Stimulated activated naive B cell treated with anti-CD40 and anti-IgM and Interleukin-4, amounts not matched to agents 10 μg/mL and 1 μg/mL and 100 μg/mL, for 72 hours (primary cell): ENCODE data around the gene NIM1K.
A peak's percentile ranks its signal among the peaks of the same experiment; 100 is the strongest.

Source experiments
- ATAC-seq, 2 donors: fragments of 150-1000 bp; cut with Tn5 transposase; replicated peaks; 2 replicates each; pipeline ENCODE4 v1.10.0; 2021; ENCODE audit warnings: moderate library complexity in 1 of 2
- DNase-seq: peaks from one replicate; pipeline ENCODE4 v3.0.0; 2021
- H3K27ac Mint-ChIP-seq: one replicate; pipeline ENCODE4 v1.8.0; 2022; ENCODE audit warnings: mild to moderate bottlenecking, mixed read lengths
- H3K27me3 Mint-ChIP-seq, 2 donors: one replicate each; pipeline ENCODE4 v1.8.0; 2022; ENCODE audit warnings: mixed read lengths in 2 of 2
- H3K36me3 Mint-ChIP-seq, 2 donors: one replicate each; pipeline ENCODE4 v1.8.0; 2022; ENCODE audit warnings: mixed read lengths in 2 of 2, mild to moderate bottlenecking in 1 of 2
- H3K4me1 Mint-ChIP-seq, 2 donors: one replicate each; pipeline ENCODE4 v1.8.0; 2022; ENCODE audit warnings: mixed read lengths in 2 of 2, mild to moderate bottlenecking in 1 of 2
- H3K4me3 Mint-ChIP-seq, 2 donors: one replicate each; pipeline ENCODE4 v1.8.0; 2022; ENCODE audit warnings: mild to moderate bottlenecking in 2 of 2, mixed read lengths in 2 of 2, moderate library complexity in 1 of 2
- H3K9me3 Mint-ChIP-seq, 2 donors: one replicate each; pipeline ENCODE4 v1.8.0; 2022; ENCODE audit warnings: mixed read lengths in 2 of 2, mild to moderate bottlenecking in 1 of 2

The NIM1K gene

DNA sequence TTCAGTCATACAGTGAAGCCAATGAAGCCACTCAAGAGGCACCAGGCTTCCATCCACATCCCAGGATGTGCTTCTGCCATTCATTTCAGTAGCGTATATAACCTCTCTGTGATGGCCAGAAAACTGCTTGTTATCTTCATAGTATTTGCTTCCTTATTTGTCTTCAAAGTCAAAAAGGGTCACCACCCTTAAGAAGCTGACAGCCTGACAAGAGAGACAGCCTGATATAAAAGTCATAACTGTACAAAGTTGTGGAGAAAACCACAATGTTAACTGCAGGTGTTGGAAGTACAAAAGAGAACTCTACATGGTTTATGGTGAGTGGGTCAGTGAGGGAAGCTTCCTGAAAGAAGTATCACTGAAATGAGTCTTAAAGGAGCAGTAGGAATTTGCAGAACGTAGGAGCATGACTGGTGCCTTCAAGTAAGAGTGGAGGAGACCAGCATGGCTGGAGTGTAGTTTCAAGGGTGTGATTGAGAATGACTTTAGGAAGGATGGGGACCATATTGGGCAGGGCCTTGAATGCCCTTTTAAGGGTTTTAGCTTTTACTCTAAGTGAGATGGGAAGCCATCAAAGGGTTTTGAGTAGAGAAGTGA, 33.7 kb downstream of the NIM1K start:
- H3K36me3 Mint-ChIP-seq: no peaks in the 10 kb centered on the region
- H3K4me3 Mint-ChIP-seq: no peak overlapping the region
- H3K4me1 Mint-ChIP-seq: peaks cover 0 to 1% of the 10 kb centered on the region in 2 donors
- ATAC-seq (peak; percentile 25 to 43), DNase-seq (no peak)
- no peak overlapping the region for H3K27ac Mint-ChIP-seq
- H3K27me3 Mint-ChIP-seq: no peaks in the 10 kb centered on the region
- H3K9me3 Mint-ChIP-seq: no peaks in the 10 kb centered on the region

DNA sequence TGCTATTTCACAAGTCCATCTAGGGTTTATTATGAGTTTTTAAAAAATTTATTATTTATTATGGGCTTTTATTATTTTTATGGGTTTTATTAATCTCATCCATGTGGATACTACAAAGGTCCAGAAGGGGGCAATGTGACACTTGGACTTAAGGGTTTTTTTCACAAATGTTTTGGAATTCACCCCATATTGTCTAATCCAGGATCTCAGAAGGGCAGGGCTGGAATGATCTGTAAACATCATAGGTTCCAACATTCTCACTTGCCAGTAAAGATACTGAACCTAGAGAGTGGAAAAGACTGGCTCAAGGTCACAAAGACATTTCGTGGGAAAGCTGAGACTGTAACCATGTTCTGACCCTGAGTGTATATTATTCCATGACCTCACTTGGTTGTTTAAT, 35.6 kb downstream of the NIM1K start:
- Mint-ChIP-seq H3K27ac (no peak overlapping the region), H3K4me3 (no peak overlapping the region), H3K4me1 (peaks cover 1 to 5% of the 10 kb centered on the region in 2 donors), H3K36me3 (no peaks in the 10 kb centered on the region), H3K27me3 (peaks cover 0 to 5% of the 10 kb centered on the region in 2 donors), H3K9me3 (no peaks in the 10 kb centered on the region)
- ATAC-seq (peak; percentile 21 to 36), DNase-seq (no peak)

- peaks cover 1 to 5% of the 10 kb centered on the region in 2 donors for H3K4me1 Mint-ChIP-seq
- DNase-seq: no peak
- H3K36me3 Mint-ChIP-seq: no peaks in the 10 kb centered on the region
- H3K27ac Mint-ChIP-seq: no peak overlapping the region
- peaks cover 0 to 5% of the 10 kb centered on the region in 2 donors for H3K27me3 Mint-ChIP-seq
- no peak overlapping the region for H3K4me3 Mint-ChIP-seq
- no peak for ATAC-seq
- H3K9me3 Mint-ChIP-seq: no peaks in the 10 kb centered on the region
These were observed 38.7 kb downstream of the NIM1K start for GRCh38 chr5:43230707-43231106.

DNA sequence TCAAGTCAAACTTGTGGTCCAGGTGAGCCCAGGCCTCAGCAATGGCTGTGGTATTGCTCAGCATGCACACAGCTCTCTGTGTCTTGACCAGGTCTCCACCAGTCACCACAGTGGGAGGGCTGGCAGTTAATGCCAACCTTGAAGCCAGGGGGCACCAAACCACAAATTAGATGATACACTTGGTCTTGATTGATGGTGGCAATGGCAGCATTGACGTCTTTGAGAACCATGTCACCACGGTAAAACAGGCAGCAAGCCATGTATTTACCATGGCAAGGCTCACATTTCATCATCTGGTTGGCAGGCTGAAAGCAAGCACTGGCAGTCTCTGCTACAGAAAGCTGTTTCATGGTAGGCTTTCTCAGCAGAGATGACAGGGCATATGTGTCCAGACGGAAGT, 40.0 kb downstream of the NIM1K start:
- H3K36me3 Mint-ChIP-seq: no peaks in the 10 kb centered on the region
- H3K9me3 Mint-ChIP-seq: no peaks in the 10 kb centered on the region
- ATAC-seq (peak; percentile 45 to 47), DNase-seq (no peak)
- no peak overlapping the region for H3K27ac Mint-ChIP-seq
- peaks cover 0 to 5% of the 10 kb centered on the region in 2 donors for H3K27me3 Mint-ChIP-seq
- no peak overlapping the region for H3K4me3 Mint-ChIP-seq
- H3K4me1 Mint-ChIP-seq: peaks cover 1 to 5% of the 10 kb centered on the region in 2 donors

GRCh38 chr5:43232943-43233833, 41.2 kb downstream of the NIM1K start:
- no peaks in the 10 kb centered on the region for H3K36me3 Mint-ChIP-seq
- H3K4me3 Mint-ChIP-seq: no peak overlapping the region
- DNase-seq (no peak), ATAC-seq (no peak)
- H3K27ac Mint-ChIP-seq: no peak overlapping the region
- peaks cover 1 to 5% of the 10 kb centered on the region in 2 donors for H3K4me1 Mint-ChIP-seq
- no peaks in the 10 kb centered on the region for H3K9me3 Mint-ChIP-seq
- H3K27me3 Mint-ChIP-seq: peaks cover under 1 to 6% of the 10 kb centered on the region in 2 donors

DNA sequence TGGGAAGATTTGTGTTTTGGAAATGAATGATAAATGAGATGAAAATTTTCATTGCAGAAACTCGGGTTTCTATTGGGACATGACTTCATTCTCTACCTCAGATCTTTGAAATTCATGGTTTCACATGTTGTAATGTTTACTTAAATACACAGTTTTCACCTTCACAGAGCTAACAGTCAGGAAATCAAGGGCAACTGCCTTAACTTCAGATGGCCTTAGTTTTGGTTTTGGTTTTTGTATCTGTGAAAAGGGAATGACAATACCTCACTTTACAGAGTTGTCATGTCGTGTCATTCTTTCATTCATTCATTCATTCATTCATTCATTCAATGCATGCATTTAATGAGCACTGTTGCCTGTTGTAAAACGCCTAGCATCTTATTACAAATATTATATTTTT, 41.9 kb downstream of the NIM1K start:
- no peaks in the 10 kb centered on the region for H3K36me3 Mint-ChIP-seq
- no peaks in the 10 kb centered on the region for H3K9me3 Mint-ChIP-seq
- ATAC-seq: no peak
- peaks cover 1 to 5% of the 10 kb centered on the region in 2 donors for H3K4me1 Mint-ChIP-seq
- no peak overlapping the region for H3K4me3 Mint-ChIP-seq
- no peak overlapping the region for H3K27ac Mint-ChIP-seq
- H3K27me3 Mint-ChIP-seq: peaks cover 4 to 10% of the 10 kb centered on the region in 2 donors
- DNase-seq: no peak

DNA sequence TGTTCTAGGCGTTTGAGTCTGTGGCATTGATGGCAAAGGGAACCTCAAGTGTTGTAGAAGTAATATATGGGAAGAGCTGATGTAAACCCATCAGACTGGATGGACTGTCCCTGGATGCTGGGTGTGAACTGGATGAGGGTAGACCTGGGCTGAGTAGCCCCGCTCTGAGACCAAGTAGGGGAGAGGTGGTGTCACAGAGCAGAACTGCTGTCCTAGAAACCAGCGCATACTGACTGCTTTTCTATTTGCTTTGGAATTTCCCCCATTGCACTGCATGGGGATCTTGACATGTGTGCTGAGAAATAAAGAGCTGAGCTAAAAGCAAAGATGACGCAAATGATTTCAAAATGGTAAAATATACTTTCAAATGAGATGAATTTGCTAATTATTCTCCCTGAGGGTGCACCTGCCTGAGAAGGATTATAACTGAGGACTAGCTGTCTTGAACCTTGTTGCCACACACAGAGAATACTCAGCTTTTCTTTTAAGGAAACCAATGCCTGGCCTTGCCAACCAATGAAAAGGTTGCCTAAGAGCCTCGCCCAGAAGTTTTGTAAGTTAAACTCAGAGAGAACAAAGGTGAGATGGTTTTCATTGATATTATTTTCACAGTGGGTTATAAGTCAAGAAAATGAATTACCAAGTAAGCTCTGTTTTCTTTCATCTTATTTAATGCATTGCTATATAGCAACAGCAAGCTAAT, 44.8 kb downstream of the NIM1K start:
- peak in 1 of 2 donors; percentile 20 for ATAC-seq
- H3K36me3 Mint-ChIP-seq: no peaks in the 10 kb centered on the region
- no peaks in the 10 kb centered on the region for H3K9me3 Mint-ChIP-seq
- peaks cover 8 to 16% of the 10 kb centered on the region in 2 donors for H3K27me3 Mint-ChIP-seq
- H3K27ac Mint-ChIP-seq: no peak overlapping the region
- DNase-seq: no peak
- H3K4me1 Mint-ChIP-seq: peaks cover 0 to 2% of the 10 kb centered on the region in 2 donors
- no peak overlapping the region for H3K4me3 Mint-ChIP-seq

- Mint-ChIP-seq H3K4me1 (peaks cover 0 to 6% of the 10 kb centered on the region in 2 donors), H3K9me3 (no peaks in the 10 kb centered on the region), H3K4me3 (no peak overlapping the region), H3K36me3 (no peaks in the 10 kb centered on the region), H3K27me3 (peaks cover 39 to 40% of the 10 kb centered on the region in 2 donors), H3K27ac (no peak overlapping the region)
- DNase-seq: no peak
- ATAC-seq: no peak
These were observed 50.2 kb downstream of the NIM1K start for GRCh38 chr5:43242196-43242595.

DNA sequence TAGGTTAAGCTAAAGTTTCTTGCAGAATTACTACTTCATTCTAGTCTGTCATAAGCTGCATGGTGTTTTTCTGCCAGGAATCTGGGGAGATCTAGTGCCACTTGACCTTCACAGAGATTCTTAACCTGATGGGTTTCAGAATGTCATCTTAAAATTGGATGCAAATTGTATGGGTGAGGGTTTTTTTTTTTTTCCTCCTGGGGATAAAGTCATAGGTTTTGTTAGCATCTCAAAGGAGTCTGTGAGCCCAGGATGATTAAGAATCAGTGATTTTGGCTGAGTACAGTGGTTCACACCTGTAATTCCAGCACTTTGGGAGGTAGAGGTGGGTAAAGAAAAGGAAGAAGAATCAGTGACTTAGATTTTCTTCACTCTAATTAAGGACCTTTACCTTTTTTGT, 51.2 kb downstream of the NIM1K start:
- Mint-ChIP-seq H3K4me3 (no peak overlapping the region), H3K36me3 (no peaks in the 10 kb centered on the region), H3K4me1 (peaks cover 0 to 6% of the 10 kb centered on the region in 2 donors), H3K27me3 (peaks cover 38% of the 10 kb centered on the region in 2 donors), H3K27ac (no peak overlapping the region), H3K9me3 (no peaks in the 10 kb centered on the region)
- peak; percentile 54 to 65 for ATAC-seq
- DNase-seq: no peak

DNA sequence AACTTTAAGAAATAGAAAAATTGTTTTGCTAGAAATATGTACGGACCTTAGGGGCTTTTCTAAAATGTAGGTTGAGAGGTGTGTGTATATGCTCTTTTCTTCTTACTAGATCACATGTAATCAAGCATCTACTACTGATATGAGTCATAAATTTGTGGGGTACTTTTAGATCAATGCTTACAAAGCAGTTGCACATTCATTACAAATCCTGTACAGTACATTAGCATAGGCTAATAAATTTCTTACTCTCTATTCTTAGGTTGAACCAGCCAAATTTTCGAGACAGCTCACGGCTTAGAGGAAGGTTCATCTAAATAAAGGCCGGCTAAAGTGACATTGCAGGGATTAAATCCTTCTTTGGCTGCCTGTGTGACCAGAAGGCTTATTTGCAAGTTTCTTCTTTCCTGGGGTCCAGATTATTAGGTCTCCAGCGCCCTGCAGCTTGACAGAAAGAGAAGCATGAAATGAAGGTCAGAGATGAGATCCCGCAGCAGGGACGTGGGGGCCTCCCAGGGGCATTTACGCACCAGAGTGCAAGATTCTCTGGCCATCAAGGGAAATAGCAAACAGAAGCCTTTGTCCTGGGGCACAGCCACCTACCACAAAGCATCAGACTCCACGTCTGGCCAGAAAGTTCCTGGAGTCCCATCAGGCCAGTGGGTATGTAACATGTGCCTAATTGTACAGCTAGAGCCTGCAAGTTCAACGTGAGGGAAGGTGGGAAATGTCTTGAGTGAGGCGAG, 53.0 kb downstream of the NIM1K start:
- Mint-ChIP-seq H3K4me3 (no peak overlapping the region), H3K36me3 (no peaks in the 10 kb centered on the region), H3K27me3 (peaks cover 35 to 36% of the 10 kb centered on the region in 2 donors), H3K27ac (no peak overlapping the region), H3K4me1 (peaks cover 0 to 6% of the 10 kb centered on the region in 2 donors), H3K9me3 (no peaks in the 10 kb centered on the region)
- ATAC-seq (peak; percentile 31 to 74), DNase-seq (no peak)

GRCh38 chr5:43245724-43246385, 53.8 kb downstream of the NIM1K start:
- ATAC-seq: peak in 1 of 2 donors; percentile 55
- H3K4me3 Mint-ChIP-seq: no peak overlapping the region

DNA sequence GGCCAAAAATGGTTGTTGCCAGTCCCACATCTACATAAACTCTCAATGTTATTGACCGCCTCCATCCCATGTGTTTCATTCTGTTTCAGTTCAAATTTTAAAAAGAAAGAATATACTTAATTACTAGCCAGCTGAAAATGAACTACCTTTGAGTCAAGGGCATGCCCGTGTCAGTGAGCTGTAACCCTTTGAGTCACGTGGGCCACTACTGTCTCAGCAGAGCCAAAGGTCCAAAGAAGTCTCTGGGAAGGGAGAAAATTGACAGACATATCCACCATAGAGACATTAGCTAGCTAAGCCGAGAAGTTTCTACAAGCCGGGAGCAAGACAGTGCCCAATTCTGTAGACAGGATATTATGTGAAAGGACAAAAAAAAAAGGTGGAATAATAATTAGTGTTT, 59.7 kb downstream of the NIM1K start:
- DNase-seq: no peak
- H3K36me3 Mint-ChIP-seq: no peaks in the 10 kb centered on the region
- H3K27ac Mint-ChIP-seq: no peak overlapping the region
- ATAC-seq: no peak
- peaks cover 20 to 21% of the 10 kb centered on the region in 2 donors for H3K27me3 Mint-ChIP-seq
- peaks cover 0 to 7% of the 10 kb centered on the region in 2 donors for H3K4me1 Mint-ChIP-seq
- no peak overlapping the region for H3K4me3 Mint-ChIP-seq
- no peaks in the 10 kb centered on the region for H3K9me3 Mint-ChIP-seq

More at GRCh38 chr5:43245724-43246385, 53.8 kb downstream of the NIM1K start:
- H3K4me1 Mint-ChIP-seq: peaks cover 0 to 6% of the 10 kb centered on the region in 2 donors
- no peak for DNase-seq
- H3K27me3 Mint-ChIP-seq: peaks cover 31 to 32% of the 10 kb centered on the region in 2 donors
- H3K9me3 Mint-ChIP-seq: no peaks in the 10 kb centered on the region
- no peak overlapping the region for H3K27ac Mint-ChIP-seq
- H3K36me3 Mint-ChIP-seq: no peaks in the 10 kb centered on the region

DNA sequence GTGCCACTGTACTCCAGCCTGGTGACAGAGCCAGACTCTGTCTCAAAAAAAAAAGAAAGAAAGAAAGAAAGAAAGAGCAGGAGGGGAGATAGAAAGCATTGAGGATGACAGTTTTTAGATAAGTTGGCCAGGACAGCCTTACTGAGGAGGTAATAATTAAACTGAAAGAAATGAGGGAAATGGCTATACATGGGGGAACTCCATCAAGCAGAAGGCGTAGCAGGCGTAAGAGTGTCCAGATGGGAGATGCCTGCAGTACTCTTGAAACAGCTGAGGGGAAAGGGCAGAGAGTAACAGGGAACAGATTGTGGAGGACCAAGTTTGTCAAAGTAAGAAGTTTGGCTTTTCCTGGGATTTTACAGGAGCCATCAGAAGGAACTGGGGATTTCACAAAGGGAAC, 63.7 kb downstream of the NIM1K start:
- Mint-ChIP-seq H3K36me3 (no peaks in the 10 kb centered on the region), H3K4me1 (peaks cover 0 to 9% of the 10 kb centered on the region in 2 donors), H3K27ac (no peak overlapping the region), H3K4me3 (no peak overlapping the region), H3K27me3 (peaks cover 18 to 20% of the 10 kb centered on the region in 2 donors), H3K9me3 (no peaks in the 10 kb centered on the region)
- DNase-seq (no peak), ATAC-seq (peak; percentile 44 to 73)
